GM15510 (cell line): ENCODE measurements around the gene NRIP3.

Source experiments
- POLR2A ChIP-seq: IDR thresholded peaks from 3 replicates; pipeline ENCODE4 v1.6.1; 2011; ENCODE audit warnings: borderline replicate concordance; ENCODE audit not compliant: insufficient read length; ENCODE audit errors: extremely low read depth

The NRIP3 gene

DNA sequence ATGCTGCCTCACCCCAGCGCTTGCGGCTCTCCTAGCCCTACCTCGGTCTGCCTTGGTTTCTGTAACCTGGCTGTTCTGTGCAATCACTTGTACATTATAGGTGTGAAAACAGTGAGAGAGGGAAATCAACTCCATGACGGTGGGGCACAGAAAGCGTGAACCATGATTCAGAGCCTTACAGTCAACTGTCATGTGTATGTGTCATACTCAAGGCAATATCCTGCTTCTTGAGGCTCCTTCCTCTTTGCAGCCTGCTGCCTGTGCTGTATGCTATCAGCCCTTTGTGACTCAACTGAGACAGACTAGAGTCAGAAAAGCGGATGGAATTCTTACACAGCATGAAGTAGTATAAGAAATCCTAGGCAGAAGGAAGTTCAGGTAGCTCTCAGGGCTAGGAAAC, 2.1 kb downstream of the NRIP3 start:
- TF ChIP-seq POLR2A: no peak

- TF ChIP-seq POLR2A: no peak
Measured at GRCh38 chr11:8998017-8998416, 5.8 kb downstream of the NRIP3 start.

DNA sequence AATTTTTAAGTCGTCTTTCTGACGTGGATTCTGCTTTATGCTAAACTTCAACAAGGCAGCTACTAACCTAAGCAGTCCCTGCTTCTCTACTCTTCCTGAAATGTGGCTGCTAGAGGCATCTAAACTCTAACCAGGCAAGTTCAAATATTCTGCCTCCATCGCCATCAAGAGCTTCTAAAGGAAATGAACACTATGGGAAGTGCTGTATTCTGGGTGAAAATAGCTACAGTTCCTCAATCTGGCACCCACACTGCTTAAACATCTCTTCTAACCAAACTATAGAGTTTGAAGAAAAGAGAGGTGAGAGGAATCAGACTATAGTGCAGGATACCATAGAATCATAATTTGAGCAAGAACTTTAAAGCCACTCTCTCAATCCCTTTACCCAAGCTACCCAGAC, 6.3 kb downstream of the NRIP3 start:
- TF ChIP-seq POLR2A: no peak

DNA sequence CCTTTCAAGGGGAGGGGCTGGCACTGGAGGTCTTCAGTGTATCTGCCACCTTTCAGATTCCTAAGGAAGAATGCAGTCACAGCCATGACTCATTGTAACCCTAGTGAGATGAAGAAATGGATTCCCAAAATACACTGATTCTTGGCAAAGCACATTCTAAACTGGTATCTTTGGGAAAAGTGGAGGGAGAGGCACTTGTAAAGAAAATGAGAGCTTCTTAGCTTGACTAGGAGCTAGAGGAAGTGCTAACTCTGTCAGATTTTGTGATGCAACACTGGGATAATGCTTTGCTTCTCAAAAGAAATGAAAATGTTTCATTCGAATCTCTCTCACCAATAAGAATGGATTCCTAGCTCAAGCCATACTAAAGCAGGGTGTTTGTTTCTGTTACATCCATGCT, 14.3 kb downstream of the NRIP3 start:
- no peak for TF ChIP-seq POLR2A

DNA sequence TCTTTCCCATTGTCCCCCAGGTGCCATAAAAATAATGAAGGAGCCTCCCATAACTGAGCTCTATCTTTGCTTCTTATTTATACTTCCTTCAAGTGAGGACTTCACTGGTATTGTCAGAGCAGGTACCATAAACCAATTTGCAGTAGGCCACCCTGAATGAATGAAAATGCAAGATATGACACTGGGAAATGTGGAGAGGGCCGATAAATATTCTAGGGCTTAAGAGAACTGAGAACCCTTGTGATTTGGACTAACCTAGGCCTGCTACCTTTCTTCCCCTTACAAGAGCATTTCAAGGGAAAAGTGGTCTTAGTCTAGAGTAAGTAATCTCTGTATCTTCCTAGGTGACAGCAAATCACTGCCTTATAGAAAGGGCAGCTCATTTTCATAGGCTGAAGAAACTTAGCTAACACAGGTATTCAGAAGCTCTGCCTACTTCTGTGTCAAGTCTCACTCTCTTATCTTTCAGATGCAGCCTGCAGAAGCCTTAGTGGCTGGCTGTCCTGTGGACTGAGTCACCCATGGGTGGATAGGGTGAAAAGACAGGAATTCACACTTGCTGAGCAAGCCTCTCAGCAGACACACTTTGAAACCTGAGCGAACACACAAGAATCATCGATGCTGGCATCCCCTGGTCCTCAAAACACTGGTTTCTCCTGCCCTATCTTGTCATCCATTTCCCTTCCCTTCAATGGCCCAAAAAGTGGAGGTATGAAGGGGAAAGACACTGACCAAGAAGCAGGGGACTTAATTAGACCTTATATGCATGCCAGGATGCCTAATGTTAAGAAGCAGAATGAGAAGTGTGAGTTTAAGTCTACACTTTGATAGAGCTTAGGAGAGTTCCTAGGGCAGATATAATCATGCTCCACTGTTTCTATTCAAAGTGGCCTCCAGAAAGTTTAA, 15.2 kb downstream of the NRIP3 start:
- TF ChIP-seq POLR2A: no peak

- TF ChIP-seq POLR2A: no peak
Measured at GRCh38 chr11:8987446-8987845, 16.4 kb downstream of the NRIP3 start.

- no peak for TF ChIP-seq POLR2A
Measured at GRCh38 chr11:8985462-8985861, 18.3 kb downstream of the NRIP3 start.

DNA sequence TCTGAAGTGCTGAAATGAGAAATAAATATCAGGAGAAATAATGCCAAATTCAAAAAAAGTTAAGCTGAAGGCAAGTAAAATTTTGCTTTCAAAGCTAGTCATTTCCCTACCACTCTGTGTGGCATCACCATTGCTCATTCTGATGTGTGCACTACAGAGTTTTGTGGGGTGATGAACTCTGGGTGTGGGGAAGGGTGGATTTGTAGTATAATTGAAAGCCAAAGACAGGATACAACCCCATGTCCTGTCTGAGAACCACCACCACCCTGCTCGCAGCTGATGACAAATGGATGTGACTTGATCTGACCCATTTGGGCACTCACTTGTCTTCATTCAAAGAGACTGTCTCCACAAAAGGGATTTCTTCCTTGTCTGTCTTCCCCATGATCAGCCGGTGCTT, 20.2 kb downstream of the NRIP3 start:
- no peak for TF ChIP-seq POLR2A

DNA sequence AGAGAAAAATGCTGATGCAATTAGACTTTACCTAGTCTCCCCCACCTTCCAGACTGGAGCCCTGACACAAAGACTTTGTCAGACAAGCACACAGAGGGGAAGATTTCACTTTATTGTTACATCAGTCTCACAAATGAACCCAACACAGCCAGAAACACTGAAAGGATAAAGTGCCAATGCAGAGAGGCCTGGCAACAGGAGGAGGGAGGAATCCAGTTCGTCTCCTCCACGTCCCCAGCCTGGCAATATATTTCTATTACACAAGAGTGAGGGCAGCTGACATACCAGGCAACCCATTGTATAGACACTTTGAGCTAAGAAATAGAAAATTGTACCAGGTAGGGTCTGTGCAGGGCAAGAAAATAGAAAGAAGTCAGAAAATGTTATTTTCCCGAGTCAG, 23.3 kb downstream of the NRIP3 start:
- no peak for TF ChIP-seq POLR2A

DNA sequence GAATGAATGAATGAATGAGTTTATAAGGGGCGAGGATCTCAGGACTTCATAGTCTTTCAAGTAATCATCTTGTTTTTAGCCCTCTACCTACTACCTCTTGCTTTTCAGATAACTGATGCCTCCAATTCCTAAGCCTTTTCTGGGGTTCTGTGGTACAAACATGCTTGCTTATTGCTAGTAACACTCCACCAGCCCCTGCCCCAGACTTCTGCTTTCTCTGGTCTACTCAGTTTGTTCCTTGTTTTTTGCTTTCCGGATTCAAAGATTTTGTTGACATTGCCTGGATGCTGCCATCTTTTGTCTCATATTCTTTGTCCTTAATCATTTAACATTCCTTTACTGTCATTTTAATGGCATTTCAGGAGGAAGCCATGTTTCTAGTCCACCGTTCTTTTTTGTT, 30.7 kb downstream of the NRIP3 start:
- TF ChIP-seq POLR2A: no peak

DNA sequence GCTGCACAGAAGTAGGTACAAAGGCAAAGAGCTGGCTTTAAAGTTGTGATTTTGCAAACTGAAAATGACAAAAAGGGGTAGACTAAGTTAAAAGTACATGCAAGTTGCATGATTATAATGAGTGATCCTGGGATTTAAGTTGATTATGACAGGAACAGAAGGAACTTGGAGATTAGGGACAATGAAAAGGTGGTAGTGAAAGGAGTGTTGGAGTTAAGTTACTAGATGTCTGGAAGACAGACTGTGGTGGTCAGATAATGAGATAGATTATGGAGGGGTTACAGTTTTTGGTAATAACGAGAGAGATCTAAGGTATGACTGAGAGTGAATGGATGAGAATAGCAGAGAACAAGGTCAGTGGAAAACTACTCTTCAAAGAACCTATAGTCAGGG, 31.9 kb downstream of the NRIP3 start:
- no peak for TF ChIP-seq POLR2A

- TF ChIP-seq POLR2A: no peak
Measured at GRCh38 chr11:8971196-8971923, 32.4 kb downstream of the NRIP3 start.

DNA sequence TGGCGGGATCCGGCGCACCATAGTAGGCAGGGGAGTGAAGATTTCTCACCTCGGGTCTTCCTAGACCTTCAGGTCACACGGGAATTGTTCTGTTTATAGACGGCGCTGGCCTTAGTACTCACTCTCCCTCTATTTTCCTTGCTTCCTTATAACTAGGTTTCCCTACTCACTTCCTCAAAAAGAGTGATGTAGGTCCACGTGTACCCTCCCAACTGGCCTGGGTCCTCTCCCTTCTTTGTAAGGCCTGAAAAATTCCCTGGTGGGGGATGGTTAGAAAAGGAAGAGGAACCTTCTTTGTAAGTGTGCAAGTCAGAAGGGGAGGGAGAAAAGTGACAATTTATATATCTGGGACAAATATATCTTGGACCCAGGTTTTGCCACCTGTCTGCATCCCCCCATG, 36.6 kb downstream of the NRIP3 start:
- TF ChIP-seq POLR2A: no peak

GRCh38 chr11:8964324-8965320, 39.2 kb downstream of the NRIP3 start, which contains the start of gene TMEM9B:
Gene TMEM9B, minus strand, starts transcription at chr11:8964442. Its CDS starts 129 bp downstream, at chr11:8964313.
- TF ChIP-seq POLR2A: peak; percentile 82

GRCh38 chr11:8963569-8964323, 40.1 kb downstream of the NRIP3 start:
- no peak for TF ChIP-seq POLR2A

GRCh38 chr11:8962841-8963240, 41.0 kb downstream of the NRIP3 start:
- TF ChIP-seq POLR2A: no peak
